Kidney epithelial cell (primary cell): Measurements from ENCODE around the gene THSD4. TPM values are rescaled to one million over a fixed set of nuclear protein-coding genes. Genes with fewer than 3 reads are reported as not detected.

ENCODE experiments used
- DNase-seq: peaks from one replicate; pipeline ENCODE4 v3.0.0-alpha.2; 2010; ENCODE audit warnings: low read depth
- H3K27me3 ChIP-seq: 2 replicates; pipeline ENCODE4 v1.6.0; 2011; ENCODE audit warnings: low read length; ENCODE audit not compliant: control insufficient read depth, insufficient read depth
- H3K36me3 ChIP-seq: 2 replicates; pipeline ENCODE4 v1.5.1; 2011; ENCODE audit warnings: low read length; ENCODE audit not compliant: control insufficient read depth, insufficient read depth
- H3K4me3 ChIP-seq: 2 replicates; pipeline ENCODE4 v1.5.1; 2011; ENCODE audit warnings: low read depth, mild to moderate bottlenecking, control low read depth, low read length
- total RNA-seq: library from RNA; depleted of rRNA; stranded (reverse); fragments of >200 nt; gene quantifications from 2 replicates; pipeline ENCODE4 v1.2.3, GENCODE V29; 2015
- TF ChIP-seq, protein P1 (sequence below): IDR thresholded peaks from 2 replicates; pipeline ENCODE4 v1.5.1; 2011; ENCODE audit warnings: mild to moderate bottlenecking, moderate library complexity, low read length, control low read depth, inconsistent platforms; ENCODE audit not compliant: insufficient read depth, poor library complexity, severe bottlenecking

Gene THSD4
- total RNA-seq, 1 donor from 2014 or later: 17.7 TPM

DNA sequence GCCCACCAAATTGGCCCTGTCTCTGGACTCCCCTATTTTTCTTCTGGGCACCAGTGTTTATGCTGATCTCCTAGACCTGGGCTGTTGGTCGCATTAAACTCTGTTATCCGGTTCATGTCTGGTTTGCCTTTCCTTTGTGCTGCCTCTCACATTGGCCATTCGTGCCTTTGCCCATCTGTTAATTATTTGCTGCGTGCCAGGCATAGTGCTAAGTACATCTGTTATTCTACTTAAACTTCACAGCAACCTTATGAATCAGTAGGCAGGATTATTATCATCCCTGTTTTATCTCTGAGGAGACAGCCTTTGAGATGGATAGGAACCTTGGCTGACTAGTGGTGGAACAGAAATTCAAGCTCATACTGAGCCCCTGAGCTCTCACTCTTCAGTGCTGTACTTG is 76.0 kb downstream of the THSD4 start:
- Histone ChIP-seq H3K27me3 (no peaks in the 10 kb centered on the region), H3K4me3 (no peak overlapping the region), H3K36me3 (peaks cover 1% of the 10 kb centered on the region)
- TF ChIP-seq, protein P1, sequence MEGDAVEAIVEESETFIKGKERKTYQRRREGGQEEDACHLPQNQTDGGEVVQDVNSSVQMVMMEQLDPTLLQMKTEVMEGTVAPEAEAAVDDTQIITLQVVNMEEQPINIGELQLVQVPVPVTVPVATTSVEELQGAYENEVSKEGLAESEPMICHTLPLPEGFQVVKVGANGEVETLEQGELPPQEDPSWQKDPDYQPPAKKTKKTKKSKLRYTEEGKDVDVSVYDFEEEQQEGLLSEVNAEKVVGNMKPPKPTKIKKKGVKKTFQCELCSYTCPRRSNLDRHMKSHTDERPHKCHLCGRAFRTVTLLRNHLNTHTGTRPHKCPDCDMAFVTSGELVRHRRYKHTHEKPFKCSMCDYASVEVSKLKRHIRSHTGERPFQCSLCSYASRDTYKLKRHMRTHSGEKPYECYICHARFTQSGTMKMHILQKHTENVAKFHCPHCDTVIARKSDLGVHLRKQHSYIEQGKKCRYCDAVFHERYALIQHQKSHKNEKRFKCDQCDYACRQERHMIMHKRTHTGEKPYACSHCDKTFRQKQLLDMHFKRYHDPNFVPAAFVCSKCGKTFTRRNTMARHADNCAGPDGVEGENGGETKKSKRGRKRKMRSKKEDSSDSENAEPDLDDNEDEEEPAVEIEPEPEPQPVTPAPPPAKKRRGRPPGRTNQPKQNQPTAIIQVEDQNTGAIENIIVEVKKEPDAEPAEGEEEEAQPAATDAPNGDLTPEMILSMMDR: no peak
- no peak for DNase-seq

DNA sequence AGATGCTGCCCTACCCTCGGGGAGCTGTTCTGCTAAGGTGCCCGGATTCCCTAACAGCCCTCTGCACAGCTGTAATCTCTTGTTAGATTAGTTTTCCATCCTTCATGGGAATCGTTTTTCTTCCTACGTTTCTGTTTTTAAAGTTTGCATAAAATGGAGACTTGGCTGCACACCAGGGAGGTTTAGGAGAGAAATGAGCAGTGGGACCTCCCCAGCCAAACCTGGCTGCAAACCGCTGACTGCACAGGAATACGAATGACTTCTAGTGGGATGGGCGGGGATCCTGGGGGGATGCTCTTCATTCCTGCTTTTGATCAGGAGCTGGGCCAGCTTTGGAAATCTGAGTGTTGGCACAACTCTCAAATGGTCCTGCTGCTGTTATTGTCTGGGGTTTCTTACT is 77.5 kb downstream of the THSD4 start:
- TF ChIP-seq, protein P1: no peak
- Histone ChIP-seq H3K27me3 (no peaks in the 10 kb centered on the region), H3K36me3 (peaks cover 1% of the 10 kb centered on the region), H3K4me3 (no peak overlapping the region)
- DNase-seq: no peak

DNA sequence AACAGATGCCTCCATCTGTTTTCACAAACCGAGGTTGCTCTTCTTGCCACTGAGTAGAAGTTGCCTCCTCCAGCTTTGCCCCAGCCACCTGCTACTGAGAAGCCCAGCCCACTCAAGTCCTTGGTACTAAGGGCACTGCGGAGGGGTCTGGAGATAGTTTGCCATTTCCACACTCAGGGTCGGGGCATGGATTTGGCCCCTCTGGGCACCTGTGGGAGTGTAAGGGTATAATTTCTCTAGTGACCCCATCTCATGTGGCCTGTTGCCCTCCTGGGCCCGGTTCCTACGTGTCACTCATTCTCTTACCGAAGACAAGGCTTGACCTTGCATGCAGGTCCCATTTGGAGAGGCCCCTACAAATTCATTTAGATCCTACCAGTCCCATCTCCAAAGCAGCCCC is 79.0 kb downstream of the THSD4 start:
- DNase-seq: no peak
- Histone ChIP-seq H3K4me3 (no peak overlapping the region), H3K27me3 (no peaks in the 10 kb centered on the region), H3K36me3 (no peaks in the 10 kb centered on the region)
- TF ChIP-seq, protein P1: no peak

DNA sequence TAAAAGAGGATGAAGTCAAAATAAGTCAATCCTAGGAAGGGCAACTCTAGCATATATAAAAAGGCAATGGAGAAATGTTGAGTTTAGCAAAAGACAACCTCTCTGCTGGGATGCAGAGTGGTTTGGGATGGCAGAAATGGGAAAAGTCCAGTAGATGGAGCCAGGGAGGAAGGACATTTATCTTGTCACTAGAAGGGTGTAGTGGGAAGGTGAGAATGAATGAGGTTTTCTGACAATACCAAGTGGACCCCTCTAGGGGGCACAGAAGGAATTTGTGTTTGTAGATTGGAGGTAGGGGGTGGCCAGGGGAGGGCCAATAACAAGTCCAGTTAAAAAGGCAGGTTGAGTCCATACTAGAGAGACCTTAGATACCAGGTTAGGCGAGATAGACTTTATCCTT is 80.0 kb downstream of the THSD4 start:
- TF ChIP-seq, protein P1: no peak
- Histone ChIP-seq H3K36me3 (no peaks in the 10 kb centered on the region), H3K27me3 (no peaks in the 10 kb centered on the region), H3K4me3 (no peak overlapping the region)
- DNase-seq: no peak

DNA sequence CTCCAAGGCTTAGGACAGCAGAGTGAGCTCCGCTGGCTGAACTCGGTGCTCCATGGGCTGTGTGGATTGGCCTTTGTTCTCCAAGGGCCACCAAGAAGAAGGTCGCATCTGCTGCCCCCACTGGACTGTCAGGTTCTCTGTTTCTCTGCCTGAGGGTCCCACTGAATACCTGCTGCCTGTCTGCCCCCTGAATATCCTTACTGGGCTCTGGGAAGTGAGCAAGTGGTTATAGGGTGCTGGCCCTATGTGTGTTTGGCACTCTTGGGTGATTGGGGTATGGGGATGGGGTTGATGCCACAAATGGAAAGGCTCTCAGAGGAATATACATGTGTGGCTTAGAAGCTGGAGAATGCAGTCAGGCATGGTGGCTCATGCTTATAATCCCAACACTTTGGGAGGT is 82.3 kb downstream of the THSD4 start:
- H3K27me3 ChIP-seq: no peaks in the 10 kb centered on the region
- no peak for DNase-seq
- TF ChIP-seq, protein P1: no peak
- no peak overlapping the region for H3K4me3 ChIP-seq
- H3K36me3 ChIP-seq: no peaks in the 10 kb centered on the region

DNA sequence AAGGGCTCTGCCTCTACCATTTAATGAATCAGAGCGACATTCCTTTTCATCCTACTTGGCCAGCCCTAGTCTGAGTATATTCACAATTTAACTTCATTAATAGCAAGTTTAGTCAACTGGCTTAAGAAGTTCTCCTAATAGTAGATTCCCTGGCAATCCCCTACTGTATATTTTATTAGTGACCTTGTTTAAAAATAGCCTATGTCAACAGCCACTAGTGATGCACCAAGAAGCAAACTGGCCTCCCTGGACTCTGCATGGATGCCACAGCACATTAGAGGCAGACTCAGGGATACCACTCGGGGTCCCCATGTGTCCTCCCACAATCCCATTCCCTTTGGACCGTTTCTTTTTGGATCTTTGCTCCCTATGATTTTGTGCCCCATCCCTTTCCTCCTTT is 83.6 kb downstream of the THSD4 start:
- TF ChIP-seq, protein P1: no peak
- H3K36me3 ChIP-seq: no peaks in the 10 kb centered on the region
- H3K4me3 ChIP-seq: no peak overlapping the region
- no peak for DNase-seq
- H3K27me3 ChIP-seq: no peaks in the 10 kb centered on the region
